HepG2 (cell line): ENCODE measurements around the gene ZNF700. TPM values are rescaled to one million over a fixed set of nuclear protein-coding genes. Genes with fewer than 3 reads are reported as not detected.

ENCODE experiments used
- HMG20B ChIP-seq: conservative IDR thresholded peaks from 2 replicates; pipeline ENCODE4 v1.6.1; 2016; ENCODE audit warnings: missing genetic modification reagents, missing compliant biosample characterization
- TBX2 ChIP-seq: sonication (generic); formaldehyde crosslinking; IDR thresholded peaks from 2 replicates; pipeline ENCODE4 v1.5.0; 2020; ENCODE audit warnings: missing genetic modification reagents, mild to moderate bottlenecking, borderline replicate concordance
- TCF12 ChIP-seq, 2 experiments: fragments of 450-650 bp in 1 of 2; sonication (generic) in 1 of 2; formaldehyde crosslinking in 1 of 2; IDR thresholded peaks; 2 replicates each; pipeline versions ENCODE4 v1.6.1 to v1.8.0; 2017 to 2022; ENCODE audit warnings: antibody characterized with exemption in 1 of 2, mild to moderate bottlenecking in 1 of 2, missing genetic modification reagents in 1 of 2, moderate library complexity in 1 of 2
- U2AF2 ChIP-seq: fragments of 200-400 bp; formaldehyde crosslinking; IDR thresholded peaks from 2 replicates; pipeline ENCODE4 v1.6.1; 2017; ENCODE audit warnings: low read depth, mild to moderate bottlenecking, low read length
- ZNF20 ChIP-seq: sonication (generic); formaldehyde crosslinking; IDR thresholded peaks from 2 replicates; pipeline ENCODE4 v1.4.0; 2020; ENCODE audit warnings: mild to moderate bottlenecking, moderate library complexity, missing genetic modification reagents
- ZNF546 ChIP-seq: sonication (generic); formaldehyde crosslinking; conservative IDR thresholded peaks from 2 replicates; pipeline ENCODE4 v1.8.1; 2023; ENCODE audit warnings: mild to moderate bottlenecking, missing genetic modification reagents
- ZNF629 ChIP-seq: sonication (generic); formaldehyde crosslinking; conservative IDR thresholded peaks from 2 replicates; pipeline ENCODE4 v1.5.0; 2020; ENCODE audit warnings: missing genetic modification reagents
- polyA plus RNA-seq, 8 experiments: library from polyadenylated mRNA; depleted of rRNA in 3 of 8; stranded (reverse) in 7 of 8; unstranded in 1 of 8; fragments of >200 nt; fragmentation: Illumina TruSeq in 4 of 8; extraction: Trizol in 4 of 8; gene quantifications; 2 replicates each; pipeline versions ENCODE4 v1.2.1 to v1.2.3, GENCODE V29; 2011 to 2016; ENCODE audit warnings: low read depth in 4 of 8, missing spikeins in 1 of 8, mixed read lengths in 1 of 8; ENCODE audit not compliant: insufficient read depth in 1 of 8
- total RNA-seq, 5 experiments: library from RNA; depleted of rRNA; stranded (reverse); fragments of >200 nt; fragmentation: Illumina TruSeq; extraction: Trizol; gene quantifications; 2 replicates each; pipeline ENCODE4 v1.2.3, GENCODE V29; 2016; ENCODE audit warnings: low read depth in 1 of 5
- TF ChIP-seq, protein P1 (sequence below): sonication (generic); formaldehyde crosslinking; IDR thresholded peaks from 2 replicates; pipeline ENCODE4 v1.5.0; 2020; ENCODE audit warnings: mild to moderate bottlenecking, missing genetic modification reagents
- TF ChIP-seq, protein P2 (sequence below): sonication (generic); formaldehyde crosslinking; IDR thresholded peaks from 2 replicates; pipeline ENCODE4 v1.4.0; 2020; ENCODE audit warnings: mild to moderate bottlenecking, missing genetic modification reagents
- TF ChIP-seq, protein P3 (sequence below): sonication (generic); formaldehyde crosslinking; IDR thresholded peaks from 2 replicates; pipeline ENCODE4 v1.4.0; 2020; ENCODE audit warnings: missing genetic modification reagents, low read depth, mild to moderate bottlenecking, borderline replicate concordance
- TF ChIP-seq, protein P4 (sequence below): sonication (generic); formaldehyde crosslinking; IDR thresholded peaks from 2 replicates; pipeline ENCODE4 v1.4.0; 2020; ENCODE audit warnings: missing genetic modification reagents, borderline replicate concordance

Gene ZNF700
- total and polyA plus RNA-seq, 2 of the 13 experiments (the other 11 are each of a cell fraction or from before 2014, with no cell fraction given) = 6.0 to 12.8 TPM

DNA sequence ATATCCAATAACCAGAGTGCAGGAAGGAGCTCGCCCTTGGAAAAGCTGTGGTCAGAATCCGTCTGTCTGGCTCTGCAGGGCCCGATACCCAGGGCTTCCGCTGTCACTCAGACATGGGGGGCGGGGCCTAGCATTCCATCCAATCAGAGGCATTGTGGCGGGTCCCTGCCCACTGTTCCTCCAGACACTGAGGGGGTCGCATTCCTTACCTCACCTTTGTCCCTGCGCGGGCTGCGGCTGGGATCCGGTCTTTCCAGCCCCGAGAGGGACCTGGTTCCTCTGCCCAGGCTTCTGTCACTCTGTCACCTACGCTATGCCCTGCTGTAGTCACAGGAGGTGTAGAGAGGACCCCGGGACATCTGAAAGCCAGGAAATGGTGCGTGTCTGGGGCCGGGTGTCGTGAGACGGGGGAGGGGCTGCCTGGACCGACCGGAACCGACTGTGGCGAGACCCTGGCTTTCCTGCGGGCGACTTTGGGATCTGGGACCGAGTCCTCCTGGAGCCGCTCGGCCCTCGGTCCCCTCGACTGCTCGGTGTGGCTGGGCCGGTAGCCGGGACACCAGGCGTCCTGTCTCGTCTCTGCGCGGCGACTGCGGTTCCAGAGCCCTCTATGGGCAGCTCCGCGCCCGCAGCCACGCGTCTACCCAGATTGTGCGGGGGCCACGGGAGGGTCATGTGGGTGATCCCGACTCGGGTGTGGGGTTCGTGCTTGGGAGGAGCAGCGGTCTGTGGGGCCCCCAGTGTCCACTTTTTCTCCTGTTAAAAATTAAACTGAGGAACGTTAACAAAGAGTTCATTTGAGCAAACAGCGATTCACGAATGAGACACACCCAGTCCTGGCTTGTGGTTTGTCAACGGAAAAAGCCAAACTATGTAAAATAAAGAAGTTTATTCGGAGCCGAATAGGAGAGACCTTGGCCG, 37.0 kb upstream of the ZNF700 start, which contains the start of gene ZNF69 (continued):
- no peak for TF ChIP-seq HMG20B (CRISPR knock-in tag)
- peak; percentile 94 for TF ChIP-seq TBX2
- TF ChIP-seq ZNF629 (CRISPR knock-in tag) = 0 out of 2 replicates have a peak, but pooled peaks have one; percentile 11
- TF ChIP-seq ZNF20 = peak; percentile 68; the same call in 1 of the 2 replicates
- TF ChIP-seq, protein P1, sequence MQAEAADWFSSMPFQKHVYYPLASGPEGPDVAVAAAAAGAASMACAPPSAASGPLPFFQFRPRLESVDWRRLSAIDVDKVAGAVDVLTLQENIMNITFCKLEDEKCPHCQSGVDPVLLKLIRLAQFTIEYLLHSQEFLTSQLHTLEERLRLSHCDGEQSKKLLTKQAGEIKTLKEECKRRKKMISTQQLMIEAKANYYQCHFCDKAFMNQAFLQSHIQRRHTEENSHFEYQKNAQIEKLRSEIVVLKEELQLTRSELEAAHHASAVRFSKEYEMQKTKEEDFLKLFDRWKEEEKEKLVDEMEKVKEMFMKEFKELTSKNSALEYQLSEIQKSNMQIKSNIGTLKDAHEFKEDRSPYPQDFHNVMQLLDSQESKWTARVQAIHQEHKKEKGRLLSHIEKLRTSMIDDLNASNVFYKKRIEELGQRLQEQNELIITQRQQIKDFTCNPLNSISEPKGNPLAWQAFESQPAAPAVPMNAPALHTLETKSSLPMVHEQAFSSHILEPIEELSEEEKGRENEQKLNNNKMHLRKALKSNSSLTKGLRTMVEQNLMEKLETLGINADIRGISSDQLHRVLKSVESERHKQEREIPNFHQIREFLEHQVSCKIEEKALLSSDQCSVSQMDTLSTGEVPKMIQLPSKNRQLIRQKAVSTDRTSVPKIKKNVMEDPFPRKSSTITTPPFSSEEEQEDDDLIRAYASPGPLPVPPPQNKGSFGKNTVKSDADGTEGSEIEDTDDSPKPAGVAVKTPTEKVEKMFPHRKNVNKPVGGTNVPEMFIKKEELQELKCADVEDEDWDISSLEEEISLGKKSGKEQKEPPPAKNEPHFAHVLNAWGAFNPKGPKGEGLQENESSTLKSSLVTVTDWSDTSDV (CRISPR knock-in tag) = peak; percentile 49; the same call in 1 of the 2 replicates
- TF ChIP-seq TCF12 (IDR thresholded peaks at IDR 0.05) = no peak
- TF ChIP-seq TCF12 (CRISPR knock-in tag; IDR thresholded peaks at IDR 0.05) = no peak
- TF ChIP-seq U2AF2 = no peak
- TF ChIP-seq ZNF546 (CRISPR knock-in tag) = peak; percentile 87; the same call in 1 of the 2 replicates
- TF ChIP-seq, protein P2, sequence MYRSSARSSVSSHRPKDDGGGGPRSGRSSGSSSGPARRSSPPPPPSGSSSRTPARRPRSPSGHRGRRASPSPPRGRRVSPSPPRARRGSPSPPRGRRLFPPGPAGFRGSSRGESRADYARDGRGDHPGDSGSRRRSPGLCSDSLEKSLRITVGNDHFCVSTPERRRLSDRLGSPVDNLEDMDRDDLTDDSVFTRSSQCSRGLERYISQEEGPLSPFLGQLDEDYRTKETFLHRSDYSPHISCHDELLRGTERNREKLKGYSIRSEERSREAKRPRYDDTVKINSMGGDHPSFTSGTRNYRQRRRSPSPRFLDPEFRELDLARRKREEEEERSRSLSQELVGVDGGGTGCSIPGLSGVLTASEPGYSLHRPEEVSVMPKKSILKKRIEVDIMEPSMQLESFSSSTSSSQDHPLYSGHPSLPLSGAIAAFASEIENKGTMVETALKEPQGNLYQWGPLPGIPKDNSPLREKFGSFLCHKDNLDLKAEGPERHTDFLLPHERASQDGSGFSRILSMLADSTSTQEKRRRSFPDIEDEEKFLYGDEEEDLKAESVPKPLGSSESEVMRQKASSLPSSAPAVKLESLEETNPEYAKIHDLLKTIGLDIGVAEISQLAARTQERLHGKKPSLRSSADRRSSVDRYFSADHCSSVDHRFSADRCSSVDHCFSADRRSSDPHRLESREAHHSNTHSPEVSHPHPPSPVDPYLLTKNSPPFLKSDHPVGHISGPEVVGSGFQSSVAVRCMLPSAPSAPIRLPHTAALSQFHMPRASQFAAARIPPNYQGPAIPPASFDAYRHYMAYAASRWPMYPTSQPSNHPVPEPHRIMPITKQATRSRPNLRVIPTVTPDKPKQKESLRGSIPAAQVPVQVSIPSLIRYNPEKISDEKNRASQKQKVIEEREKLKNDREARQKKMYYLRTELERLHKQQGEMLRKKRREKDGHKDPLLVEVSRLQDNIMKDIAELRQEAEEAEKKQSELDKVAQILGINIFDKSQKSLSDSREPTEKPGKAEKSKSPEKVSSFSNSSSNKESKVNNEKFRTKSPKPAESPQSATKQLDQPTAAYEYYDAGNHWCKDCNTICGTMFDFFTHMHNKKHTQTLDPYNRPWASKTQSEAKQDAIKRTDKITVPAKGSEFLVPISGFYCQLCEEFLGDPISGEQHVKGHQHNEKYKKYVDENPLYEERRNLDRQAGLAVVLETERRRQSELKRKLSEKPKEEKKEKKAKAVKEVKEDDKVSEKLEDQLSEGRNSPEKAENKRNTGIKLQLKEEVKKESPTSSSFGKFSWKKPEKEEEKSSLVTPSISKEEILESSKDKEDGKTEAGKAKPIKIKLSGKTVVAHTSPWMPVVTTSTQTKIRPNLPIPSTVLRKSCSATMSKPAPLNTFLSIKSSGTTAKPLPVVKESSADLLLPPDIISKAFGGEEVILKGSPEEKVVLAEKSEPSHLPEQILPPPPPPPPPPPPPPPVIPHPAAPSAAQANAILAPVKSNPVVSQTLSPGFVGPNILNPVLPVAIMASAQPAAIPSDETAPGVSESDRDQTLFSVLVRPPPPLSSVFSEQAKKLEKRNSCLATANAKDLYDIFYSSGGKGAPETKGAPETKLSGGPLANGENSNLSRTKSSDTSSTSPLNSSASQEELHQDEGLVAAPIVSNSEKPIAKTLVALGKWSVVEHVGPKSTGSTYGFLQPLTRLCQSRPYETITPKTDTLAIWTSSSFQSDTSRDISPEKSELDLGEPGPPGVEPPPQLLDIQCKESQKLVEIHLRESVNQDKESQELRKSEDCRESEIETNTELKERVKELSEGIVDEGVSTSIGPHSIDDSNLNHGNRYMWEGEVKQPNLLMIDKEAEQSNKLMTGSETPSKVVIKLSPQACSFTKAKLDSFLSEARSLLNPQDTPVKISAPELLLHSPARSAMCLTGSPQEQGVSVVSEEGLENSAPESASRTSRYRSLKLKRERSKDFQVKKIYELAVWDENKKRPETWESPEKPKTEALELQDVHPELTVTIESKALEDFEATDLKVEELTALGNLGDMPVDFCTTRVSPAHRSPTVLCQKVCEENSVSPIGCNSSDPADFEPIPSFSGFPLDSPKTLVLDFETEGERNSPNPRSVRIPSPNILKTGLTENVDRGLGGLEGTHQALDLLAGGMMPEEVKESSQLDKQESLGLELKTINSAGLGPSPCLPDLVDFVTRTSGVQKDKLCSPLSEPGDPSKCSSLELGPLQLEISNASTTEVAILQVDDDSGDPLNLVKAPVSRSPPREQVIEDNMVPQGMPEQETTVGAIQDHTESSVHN (CRISPR knock-in tag) = peak; percentile 65; the same call in 1 of the 2 replicates
- TF ChIP-seq, protein P3, sequence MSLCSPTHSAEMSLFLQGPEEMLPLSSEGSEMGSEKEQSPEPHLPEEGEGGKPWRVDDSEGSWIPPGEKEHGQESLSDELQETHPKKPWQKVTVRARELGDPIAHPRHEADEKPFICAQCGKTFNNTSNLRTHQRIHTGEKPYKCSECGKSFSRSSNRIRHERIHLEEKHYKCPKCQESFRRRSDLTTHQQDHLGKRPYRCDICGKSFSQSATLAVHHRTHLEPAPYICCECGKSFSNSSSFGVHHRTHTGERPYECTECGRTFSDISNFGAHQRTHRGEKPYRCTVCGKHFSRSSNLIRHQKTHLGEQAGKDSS = peak; percentile 68; the same call in 1 of the 2 replicates
- TF ChIP-seq, protein P4, sequence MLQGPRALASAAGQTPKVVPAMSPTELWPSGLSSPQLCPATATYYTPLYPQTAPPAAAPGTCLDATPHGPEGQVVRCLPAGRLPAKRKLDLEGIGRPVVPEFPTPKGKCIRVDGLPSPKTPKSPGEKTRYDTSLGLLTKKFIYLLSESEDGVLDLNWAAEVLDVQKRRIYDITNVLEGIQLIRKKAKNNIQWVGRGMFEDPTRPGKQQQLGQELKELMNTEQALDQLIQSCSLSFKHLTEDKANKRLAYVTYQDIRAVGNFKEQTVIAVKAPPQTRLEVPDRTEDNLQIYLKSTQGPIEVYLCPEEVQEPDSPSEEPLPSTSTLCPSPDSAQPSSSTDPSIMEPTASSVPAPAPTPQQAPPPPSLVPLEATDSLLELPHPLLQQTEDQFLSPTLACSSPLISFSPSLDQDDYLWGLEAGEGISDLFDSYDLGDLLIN (CRISPR knock-in tag) = no peak
